GM18909 (cell line): ENCODE results near the gene FZD7.

ENCODE experiments used
- ATAC-seq: cut with Tn5 transposase; IDR thresholded peaks from one replicate; pipeline ENCODE4 v1.9.1; 2021; ENCODE audit warnings: mild to moderate bottlenecking; ENCODE audit not compliant: unreplicated experiment, poor library complexity

FZD7 gene

GRCh38 chr2:202035089-202035940, 1.7 kb downstream of the FZD7 start:
- no peak for ATAC-seq

GRCh38 chr2:202035941-202036372, 2.3 kb downstream of the FZD7 start:
- ATAC-seq, result no peak

GRCh38 chr2:202036601-202037037, 3.0 kb downstream of the FZD7 start:
- ATAC-seq, result no peak

- no peak for ATAC-seq
These were observed 3.4 kb downstream of the FZD7 start for GRCh38 chr2:202037086-202037485.

- no peak for ATAC-seq
These were observed 5.0 kb downstream of the FZD7 start for GRCh38 chr2:202038471-202039277.

GRCh38 chr2:202039278-202040078, 5.8 kb downstream of the FZD7 start:
- no peak for ATAC-seq

- no peak for ATAC-seq
These were observed 6.6 kb downstream of the FZD7 start for GRCh38 chr2:202040079-202040844.

GRCh38 chr2:202042444-202042843, 8.8 kb downstream of the FZD7 start:
- no peak for ATAC-seq

- no peak for ATAC-seq
These were observed 9.8 kb downstream of the FZD7 start for GRCh38 chr2:202043475-202043874.

GRCh38 chr2:202044777-202045176, 11.1 kb downstream of the FZD7 start:
- no peak for ATAC-seq

- ATAC-seq, result no peak
These were observed 12.9 kb downstream of the FZD7 start for GRCh38 chr2:202046572-202046971.

- no peak for ATAC-seq
These were observed 15.6 kb downstream of the FZD7 start for GRCh38 chr2:202049092-202049728.

- ATAC-seq, result no peak
These were observed 16.2 kb downstream of the FZD7 start for GRCh38 chr2:202049840-202050239.

- ATAC-seq, result no peak
These were observed 17.0 kb downstream of the FZD7 start for GRCh38 chr2:202050652-202051051.

GRCh38 chr2:202051499-202052161, 18.0 kb downstream of the FZD7 start:
- ATAC-seq, result no peak

GRCh38 chr2:202052235-202052634, 18.6 kb downstream of the FZD7 start:
- ATAC-seq, result no peak

GRCh38 chr2:202054679-202055078, 21.0 kb downstream of the FZD7 start:
- ATAC-seq, result no peak

GRCh38 chr2:202056611-202057010, 23.0 kb downstream of the FZD7 start:
- ATAC-seq, result no peak

GRCh38 chr2:202060218-202060617, 26.6 kb downstream of the FZD7 start:
- no peak for ATAC-seq
